ENCODE measurements around the gene LIAS. TPM values are rescaled to one million over a fixed set of nuclear protein-coding genes. Genes with fewer than 3 reads are reported as not detected.
A peak's percentile ranks its signal among the peaks of the same experiment; 100 is the strongest.

Gene LIAS
- total RNA-seq, 1 donor from 2014 or later: 14.0 TPM

DNA sequence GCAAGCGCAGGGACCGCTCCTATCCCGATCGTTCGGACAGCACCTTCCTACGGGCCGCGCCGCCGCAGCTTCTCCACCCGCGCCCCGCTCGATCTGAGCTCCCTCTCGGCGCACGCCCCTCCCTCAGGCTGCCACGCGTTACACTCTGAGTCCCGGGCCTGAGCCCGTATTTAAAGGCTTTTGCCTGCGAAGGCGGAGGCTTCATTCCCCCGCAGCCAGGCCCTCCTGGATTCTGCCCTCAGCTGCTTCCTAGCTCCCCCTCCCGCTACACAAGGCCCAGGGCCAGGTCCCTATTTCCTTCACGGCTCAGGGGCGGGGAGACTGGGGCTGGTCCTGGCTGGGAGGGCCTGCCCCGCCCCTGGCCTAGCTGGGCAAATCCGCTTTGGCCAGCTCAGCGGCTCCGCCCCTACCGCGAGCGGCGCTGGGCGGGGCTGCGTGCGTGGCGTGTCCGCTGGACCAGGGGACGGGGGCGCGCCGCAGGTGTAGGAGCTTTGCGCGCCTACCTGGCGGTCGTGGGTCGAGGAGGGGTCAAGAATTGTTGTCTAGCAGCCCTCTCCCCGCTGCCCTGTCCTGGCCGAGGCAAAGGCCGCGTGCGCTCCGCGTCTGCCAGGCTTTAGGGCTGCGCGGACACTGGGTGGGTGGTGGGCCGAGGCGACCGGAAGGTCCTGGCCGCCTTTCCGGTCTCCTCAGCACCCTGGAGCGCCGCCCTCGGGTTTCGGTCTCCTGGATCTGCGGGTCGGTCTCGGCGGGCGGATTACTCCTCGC lies 68.6 kb downstream of the LIAS start, which contains the start of gene UGDH:
UGDH (minus strand) TSS at position 144 of the 765 bp plus-strand sequence. CDS start 5,927 bp downstream, outside the sequence.
- no peaks in the 10 kb centered on the region for H3K27me3 ChIP-seq (ENCODE audit: control insufficient read depth, insufficient read depth, low read length)
- no peak for TF ChIP-seq CTCF (IDR thresholded peaks at IDR 0.05; ENCODE audit: insufficient read depth, low read length, severe bottlenecking)
- H3K4me3 ChIP-seq (ENCODE audit: low read depth, low read length): peak within 1 kb of the TSS; percentile 81
- peaks cover 1% of the 10 kb centered on the region for H3K36me3 ChIP-seq (ENCODE audit: control insufficient read depth, insufficient read depth, low read length)
- FAIRE-seq (no peak), DNase-seq (ENCODE audit: low read depth) (peak; percentile 92)

DNA sequence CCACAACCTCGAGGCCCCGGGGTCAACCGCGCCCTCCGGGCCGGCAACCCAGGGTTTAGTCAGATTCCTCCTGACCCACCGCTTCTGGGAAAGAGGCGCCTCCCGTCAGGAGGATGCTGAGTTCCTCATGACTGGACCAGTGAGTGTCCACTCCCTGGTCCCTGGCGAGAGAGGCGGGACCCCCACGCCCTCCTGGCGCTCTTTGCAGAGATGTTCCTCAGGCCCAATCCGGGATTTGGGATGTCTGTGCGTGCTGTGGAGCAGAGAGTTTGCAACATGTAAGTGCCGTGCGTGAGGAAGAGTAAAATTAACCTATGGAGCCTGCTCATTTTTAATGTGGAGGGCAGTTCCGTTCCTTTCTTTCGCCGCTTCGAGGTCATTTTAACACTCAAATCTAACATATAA lies 69.2 kb downstream of the LIAS start:
- Histone ChIP-seq H3K4me3 (ENCODE audit: low read depth, low read length) (peak overlapping the region; percentile 81), H3K36me3 (ENCODE audit: control insufficient read depth, insufficient read depth, low read length) (peaks cover 1% of the 10 kb centered on the region), H3K27me3 (ENCODE audit: control insufficient read depth, insufficient read depth, low read length) (no peaks in the 10 kb centered on the region)
- TF ChIP-seq CTCF (IDR thresholded peaks at IDR 0.05; ENCODE audit: insufficient read depth, low read length, severe bottlenecking): no peak
- FAIRE-seq (no peak), DNase-seq (ENCODE audit: low read depth) (peak; percentile 54)

Other genes starting within 250 kb of the LIAS start
- gene RFC1, start 92.7 kb upstream of the LIAS start, total RNA-seq: 48.2 and 112 TPM in 2 replicates
- gene KLB, start 52.1 kb upstream of the LIAS start, total RNA-seq: under 0.01 TPM in 2 replicates
- 3,557 and 6,069 TPM in 2 replicates for gene RPL9, start 134 bp upstream of the LIAS start, total RNA-seq
- 43.1 and 65.0 TPM in 2 replicates for gene UGDH, start 68.4 kb downstream of the LIAS start, total RNA-seq
- 21.1 and 26.1 TPM in 2 replicates for gene SMIM14, start 179.8 kb downstream of the LIAS start, total RNA-seq
- 19.0 and 27.3 TPM in 2 replicates for gene UBE2K, start 239.1 kb downstream of the LIAS start, total RNA-seq

Measured in bronchial epithelial cell (primary cell).